ENCODE results near the gene NR1H3. TPM values are rescaled to one million over a fixed set of nuclear protein-coding genes. Genes with fewer than 3 reads are reported as not detected.

The NR1H3 gene
- total RNA-seq, 1 experiment from 2014 or later: 44.8 TPM

GRCh38 chr11:47259232-47259977 is 1.6 kb downstream of the NR1H3 start:
- peaks cover 39% of the 10 kb centered on the region for H3K4me1 ChIP-seq
- peaks cover 35% of the 10 kb centered on the region for H3K4me1 Mint-ChIP-seq (ENCODE audit: low read depth, unreplicated experiment)
- ChIA-PET POLR2A (interaction anchor here (0.9 to 1.4 kb wide), 4 partner anchors 10 to 73 kb away, joined by 3 to 8 read pairs (median 4); partner anchors contain the start of genes ACP2 and DDB2), CTCF (interaction anchor here (0.5 to 4.0 kb wide), 21 partner anchors 9 to 454 kb away, joined by 3 to 31 read pairs (median 5); partner anchors contain the start of genes ACP2, DDB2 and PACSIN3)
- intact Hi-C loops (cut with micrococcal nuclease; ENCODE audit: unreplicated experiment): loop anchor here (1.0 to 5.0 kb wide), 4 partner anchors 10 to 148 kb away; partner anchors contain the start of gene SLC39A13
- no peaks in the 10 kb centered on the region for H3K27me3 Mint-ChIP-seq (ENCODE audit: insufficient read depth, unreplicated experiment)
- H3K4me3 Mint-ChIP-seq (ENCODE audit: unreplicated experiment): peak overlapping the region; percentile 35
- no peaks in the 10 kb centered on the region for H3K9me3 ChIP-seq
- no peaks in the 10 kb centered on the region for H3K27me3 ChIP-seq (replicated peaks; ENCODE audit: control insufficient read depth, insufficient read depth, low read length)
- peak; percentile 68 to 71 for DNase-seq
- peaks cover 2% of the 10 kb centered on the region for H3K36me3 ChIP-seq (ENCODE audit: control insufficient read depth, insufficient read depth, low read length)
- no TSS peak for BruUV-seq (replicated peaks)
- no peaks in the 10 kb centered on the region for H3K9me3 Mint-ChIP-seq (ENCODE audit: unreplicated experiment)
- TF ChIP-seq CTCF (IDR thresholded peaks at IDR 0.05; ENCODE audit: insufficient read depth in 1 of 2, low read depth in 1 of 2, low read length in 1 of 2, severe bottlenecking in 1 of 2, unreplicated experiment in 1 of 2): peak; percentile 78 to 79
- no peak overlapping the region for H3K4me3 ChIP-seq (ENCODE audit: low read depth, low read length)
- peaks cover 25% of the 10 kb centered on the region for H3K36me3 Mint-ChIP-seq (ENCODE audit: insufficient read depth, unreplicated experiment)
- H3K27ac Mint-ChIP-seq (ENCODE audit: unreplicated experiment): peak overlapping the region; percentile 53

GRCh38 chr11:47260366-47260765 is 2.6 kb downstream of the NR1H3 start:
- no peaks in the 10 kb centered on the region for H3K27me3 Mint-ChIP-seq (ENCODE audit: insufficient read depth, unreplicated experiment)
- H3K4me3 ChIP-seq (ENCODE audit: low read depth, low read length): no peak overlapping the region
- H3K4me1 ChIP-seq: peaks cover 39% of the 10 kb centered on the region
- H3K9me3 Mint-ChIP-seq (ENCODE audit: unreplicated experiment): no peaks in the 10 kb centered on the region
- peaks cover 26% of the 10 kb centered on the region for H3K4me1 Mint-ChIP-seq (ENCODE audit: low read depth, unreplicated experiment)
- CTCF ChIA-PET: interaction anchor here (1.8 to 4.0 kb wide), 5 partner anchors 12 to 95 kb away, joined by 13 to 31 read pairs (median 27); partner anchors contain the start of genes ACP2, DDB2 and PACSIN3
- H3K36me3 Mint-ChIP-seq (ENCODE audit: insufficient read depth, unreplicated experiment): peaks cover 25% of the 10 kb centered on the region
- H3K27me3 ChIP-seq (replicated peaks; ENCODE audit: control insufficient read depth, insufficient read depth, low read length): no peaks in the 10 kb centered on the region
- H3K4me3 Mint-ChIP-seq (ENCODE audit: unreplicated experiment): no peak overlapping the region
- intact Hi-C loops (cut with micrococcal nuclease; ENCODE audit: unreplicated experiment): no loop called here
- no TSS peak for BruUV-seq (replicated peaks)
- no peaks in the 10 kb centered on the region for H3K9me3 ChIP-seq
- POLR2A ChIA-PET: no interaction called here
- H3K36me3 ChIP-seq (ENCODE audit: control insufficient read depth, insufficient read depth, low read length): peaks cover 1% of the 10 kb centered on the region
- no peak overlapping the region for H3K27ac Mint-ChIP-seq (ENCODE audit: unreplicated experiment)
- TF ChIP-seq CTCF (IDR thresholded peaks at IDR 0.05; ENCODE audit: insufficient read depth in 1 of 2, low read depth in 1 of 2, low read length in 1 of 2, severe bottlenecking in 1 of 2, unreplicated experiment in 1 of 2): no peak
- DNase-seq: no peak

GRCh38 chr11:47261291-47261800 is 3.5 kb downstream of the NR1H3 start:
- Histone ChIP-seq H3K36me3 (ENCODE audit: control insufficient read depth, insufficient read depth, low read length) (peaks cover 1% of the 10 kb centered on the region), H3K4me3 (ENCODE audit: low read depth, low read length) (no peak overlapping the region), H3K27me3 (replicated peaks; ENCODE audit: control insufficient read depth, insufficient read depth, low read length) (no peaks in the 10 kb centered on the region), H3K4me1 (peaks cover 34% of the 10 kb centered on the region), H3K9me3 (no peaks in the 10 kb centered on the region)
- DNase-seq: no peak
- peaks cover 21% of the 10 kb centered on the region for H3K4me1 Mint-ChIP-seq (ENCODE audit: low read depth, unreplicated experiment)
- TF ChIP-seq CTCF (IDR thresholded peaks at IDR 0.05; ENCODE audit: insufficient read depth in 1 of 2, low read depth in 1 of 2, low read length in 1 of 2, severe bottlenecking in 1 of 2, unreplicated experiment in 1 of 2): no peak
- H3K36me3 Mint-ChIP-seq (ENCODE audit: insufficient read depth, unreplicated experiment): peaks cover 25% of the 10 kb centered on the region
- no TSS peak for BruUV-seq (replicated peaks)
- POLR2A ChIA-PET: interaction anchor here (0.6 kb wide), 1 partner anchor 27 kb away, joined by 9 read pairs; no protein-coding TSS in a partner anchor
- intact Hi-C loops (cut with micrococcal nuclease; ENCODE audit: unreplicated experiment): no loop called here
- no peaks in the 10 kb centered on the region for H3K27me3 Mint-ChIP-seq (ENCODE audit: insufficient read depth, unreplicated experiment)
- H3K9me3 Mint-ChIP-seq (ENCODE audit: unreplicated experiment): no peaks in the 10 kb centered on the region
- H3K4me3 Mint-ChIP-seq (ENCODE audit: unreplicated experiment): no peak overlapping the region
- CTCF ChIA-PET: no interaction called here
- no peak overlapping the region for H3K27ac Mint-ChIP-seq (ENCODE audit: unreplicated experiment)

Data from Caco-2 (cell line).